CD4-positive, alpha-beta T cell (primary cell): ENCODE measurements around the gene MST1. TPM values are rescaled to one million over a fixed set of nuclear protein-coding genes. Genes with fewer than 3 reads are reported as not detected.

Source experiments
- ATAC-seq: fragments of 200-7000 bp; cut with Tn5 transposase; one replicate; pipeline ENCODE4 v1.10.0; 2022; ENCODE audit warnings: mild to moderate bottlenecking; ENCODE audit not compliant: poor library complexity
- CTCF ChIA-PET: fragments of 350-600 bp; sonication (Branson Sonifier 250); formaldehyde crosslinking; loops from one replicate; lab custom pipeline; 2021; ENCODE audit warnings: antibody characterized with exemption, inconsistent platforms; lab: Charles Lee
- POLR2A ChIA-PET: fragments of 350-600 bp; sonication (Branson Sonifier 250); formaldehyde crosslinking; loops from one replicate; lab custom pipeline; 2021; ENCODE audit warnings: antibody characterized with exemption, inconsistent platforms; lab: Charles Lee
- DNase-seq, 14 experiments: peaks; one replicate each; pipeline ENCODE4 v3.0.0-alpha.2; 2013 to 2020; ENCODE audit warnings: mixed read lengths in 2 of 14
- H3K27ac ChIP-seq, 2 donors: one replicate each; pipeline versions ENCODE4 v1.5.1 to v1.7.0; 2013; ENCODE audit warnings: low read length in 2 of 2, low read depth in 1 of 2, mild to moderate bottlenecking in 1 of 2
- H3K27me3 ChIP-seq, 2 experiments: 1 replicate in 1 of 2; 2 replicates in 1 of 2; pipeline versions ENCODE4 v1.6.1 to v1.7.0; 2013; ENCODE audit warnings: low read length in 2 of 2, control low read depth in 1 of 2, mild to moderate bottlenecking in 1 of 2, moderate library complexity in 1 of 2; ENCODE audit not compliant: insufficient read depth in 2 of 2, control insufficient read depth in 1 of 2
- H3K36me3 ChIP-seq: one replicate; pipeline ENCODE4 v1.6.1; 2013; ENCODE audit warnings: low read length, control low read depth; ENCODE audit not compliant: insufficient read depth
- H3K4me1 ChIP-seq: one replicate; pipeline ENCODE4 v1.6.1; 2013; ENCODE audit warnings: low read length, control low read depth; ENCODE audit not compliant: insufficient read depth
- H3K4me3 ChIP-seq: one replicate; pipeline ENCODE4 v1.5.1; 2013; ENCODE audit warnings: mild to moderate bottlenecking, low read length, moderate library complexity
- H3K9me3 ChIP-seq, 2 experiments: 1 replicate in 1 of 2; 2 replicates in 1 of 2; pipeline versions ENCODE4 v1.6.1 to v1.7.0; 2013; ENCODE audit warnings: low read length in 2 of 2, mild to moderate bottlenecking in 2 of 2, control low read depth in 1 of 2, moderate library complexity in 1 of 2; ENCODE audit not compliant: control insufficient read depth in 1 of 2, insufficient read depth in 1 of 2
- H3K27ac Mint-ChIP-seq: one replicate; pipeline ENCODE4 v1.8.0; 2020; ENCODE audit warnings: mixed read lengths
- H3K27me3 Mint-ChIP-seq: one replicate; pipeline ENCODE4 v1.8.0; 2021; ENCODE audit warnings: mixed read lengths
- H3K36me3 Mint-ChIP-seq: one replicate; pipeline ENCODE4 v1.8.0; 2021; ENCODE audit warnings: low read depth, mixed read lengths
- H3K4me1 Mint-ChIP-seq: one replicate; pipeline ENCODE4 v1.8.0; 2021; ENCODE audit warnings: low read depth, mixed read lengths
- H3K4me3 Mint-ChIP-seq: one replicate; pipeline ENCODE4 v1.8.0; 2020; ENCODE audit warnings: mild to moderate bottlenecking, mixed read lengths
- H3K9me3 Mint-ChIP-seq: one replicate; pipeline ENCODE4 v1.8.0; 2020; ENCODE audit warnings: mixed read lengths
- intact Hi-C, 2 experiments: fragments of 100-400 bp; cut with DNase I in 1 of 2; cut with micrococcal nuclease in 1 of 2; formaldehyde crosslinking; loops; one replicate each; pipeline versions ENCODE4 v1.15.1 to v1.9.0; 2023 to 2025; cut with DNase I, micrococcal nuclease
- total RNA-seq, 174 experiments: library from RNA in 2 of 174; stranded (reverse) in 2 of 174; gene quantifications; one replicate each; pipeline ENCODE4 v1.2.3 and lab custom pipeline; 2021 to 2026
- TF ChIP-seq, protein P1 (sequence below): fragments of 200-600 bp; IDR thresholded peaks from one replicate; pipeline ENCODE4 v1.8.0; 2022; ENCODE audit warnings: antibody characterized with exemption, mild to moderate bottlenecking

MST1 gene
- total RNA-seq, 2 experiments from 2014 or later: 7.8 TPM

DNA sequence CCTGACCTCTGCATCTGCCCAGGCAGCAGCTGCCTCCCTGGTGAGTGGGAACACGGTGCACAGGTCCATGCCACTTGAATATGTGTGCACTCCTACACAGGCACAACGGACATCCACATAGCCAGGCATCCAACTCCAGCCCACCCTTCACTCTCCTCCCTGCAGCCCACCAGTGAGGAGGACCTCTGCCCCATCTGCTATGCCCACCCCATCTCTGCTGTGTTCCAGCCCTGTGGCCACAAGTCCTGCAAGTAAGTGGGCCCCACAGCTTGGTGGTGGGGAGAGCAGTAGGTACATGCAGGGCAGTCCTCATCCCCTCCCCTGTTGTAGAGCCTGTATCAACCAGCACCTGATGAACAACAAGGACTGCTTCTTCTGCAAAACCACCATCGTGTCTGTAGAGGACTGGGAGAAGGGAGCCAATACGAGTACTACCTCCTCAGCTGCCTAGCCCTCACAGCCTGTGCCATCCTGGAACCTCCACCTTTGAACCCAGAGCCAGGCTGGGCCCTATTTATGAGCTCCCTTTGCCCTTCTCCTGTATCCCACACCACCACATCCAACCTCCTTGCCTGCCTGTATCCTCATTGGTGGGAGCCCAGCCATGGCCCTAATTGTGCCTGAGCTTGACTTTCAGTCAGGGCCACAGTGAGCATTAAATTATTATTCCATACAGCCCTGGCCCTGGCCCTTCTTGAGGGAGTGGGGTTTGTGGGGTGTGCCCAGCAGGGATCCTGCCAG is 31.8 kb upstream of the MST1 start:
- Mint-ChIP-seq H3K36me3 (peaks cover 31% of the 10 kb centered on the region), H3K9me3 (no peaks in the 10 kb centered on the region), H3K27ac (peak overlapping the region; percentile 30), H3K4me3 (peak overlapping the region; percentile 59), H3K27me3 (no peaks in the 10 kb centered on the region), H3K4me1 (peaks cover 48% of the 10 kb centered on the region)
- POLR2A ChIA-PET: interaction anchor here (0.7 to 3.9 kb wide), 2 partner anchors 66 to 124 kb away, joined by 3 to 18 read pairs; partner anchors contain the start of gene IP6K1
- Histone ChIP-seq H3K9me3 (no peaks in the 10 kb centered on the region), H3K36me3 (peaks cover 32% of the 10 kb centered on the region), H3K27me3 (no peaks in the 10 kb centered on the region), H3K27ac (no peak overlapping the region), H3K4me3 (no peak overlapping the region), H3K4me1 (peaks cover 43% of the 10 kb centered on the region)
- intact Hi-C loops: no loop called here
- CTCF ChIA-PET: interaction anchor here (1.2 kb wide), 1 partner anchor 17 kb away, joined by 3 read pairs; no protein-coding TSS in a partner anchor
- DNase-seq (peak in 1 of 14 experiments; percentile 31), ATAC-seq (no peak)
- TF ChIP-seq, protein P1, sequence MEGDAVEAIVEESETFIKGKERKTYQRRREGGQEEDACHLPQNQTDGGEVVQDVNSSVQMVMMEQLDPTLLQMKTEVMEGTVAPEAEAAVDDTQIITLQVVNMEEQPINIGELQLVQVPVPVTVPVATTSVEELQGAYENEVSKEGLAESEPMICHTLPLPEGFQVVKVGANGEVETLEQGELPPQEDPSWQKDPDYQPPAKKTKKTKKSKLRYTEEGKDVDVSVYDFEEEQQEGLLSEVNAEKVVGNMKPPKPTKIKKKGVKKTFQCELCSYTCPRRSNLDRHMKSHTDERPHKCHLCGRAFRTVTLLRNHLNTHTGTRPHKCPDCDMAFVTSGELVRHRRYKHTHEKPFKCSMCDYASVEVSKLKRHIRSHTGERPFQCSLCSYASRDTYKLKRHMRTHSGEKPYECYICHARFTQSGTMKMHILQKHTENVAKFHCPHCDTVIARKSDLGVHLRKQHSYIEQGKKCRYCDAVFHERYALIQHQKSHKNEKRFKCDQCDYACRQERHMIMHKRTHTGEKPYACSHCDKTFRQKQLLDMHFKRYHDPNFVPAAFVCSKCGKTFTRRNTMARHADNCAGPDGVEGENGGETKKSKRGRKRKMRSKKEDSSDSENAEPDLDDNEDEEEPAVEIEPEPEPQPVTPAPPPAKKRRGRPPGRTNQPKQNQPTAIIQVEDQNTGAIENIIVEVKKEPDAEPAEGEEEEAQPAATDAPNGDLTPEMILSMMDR: no peak

DNA sequence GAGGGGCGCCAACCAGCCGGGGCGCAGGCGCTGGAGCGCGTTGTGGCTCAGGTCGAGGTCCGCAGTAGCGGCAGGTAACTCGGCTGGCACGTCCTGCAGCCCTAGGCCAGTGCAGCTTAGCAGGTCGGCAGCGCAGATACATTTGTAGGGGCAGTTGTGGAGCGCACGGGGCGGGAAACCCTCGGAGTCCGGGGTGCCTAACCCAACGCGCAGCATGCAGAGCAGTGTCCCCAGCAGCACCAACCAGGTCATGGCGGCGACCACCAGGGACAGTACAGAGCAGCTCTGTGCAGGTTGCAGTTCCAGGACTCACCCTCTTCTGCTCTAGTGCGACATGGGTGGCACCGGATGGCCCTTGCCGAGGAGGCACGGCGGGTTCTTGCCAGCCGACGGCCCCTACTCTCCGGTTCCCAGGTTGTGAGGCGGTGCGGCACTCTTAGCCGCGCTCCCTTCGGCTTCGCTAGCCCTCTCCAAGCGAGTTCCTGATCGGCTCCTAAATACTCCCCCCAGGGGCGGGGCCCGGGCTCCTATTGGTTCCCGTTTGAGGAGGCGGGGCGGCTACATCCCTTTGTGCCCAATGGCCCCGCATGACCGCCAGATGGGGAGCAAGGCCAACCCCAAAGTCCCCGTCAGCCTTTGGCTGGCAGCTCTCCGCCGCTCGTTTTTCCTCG is 30.1 kb upstream of the MST1 start, which contains the start of gene AMIGO3:
Gene AMIGO3 (minus strand): TSS at position 471 of the 671 bp plus-strand sequence. CDS start 219 bp downstream, at position 252.
- intact Hi-C loops: loop anchor here (2.0 kb wide), 2 partner anchors 17 to 67 kb away; partner anchors contain the start of gene IP6K1 (in 2 of the 2)
- TF ChIP-seq, protein P1: peak; percentile 78
- Mint-ChIP-seq H3K27me3 (no peaks in the 10 kb centered on the region), H3K4me3 (peak within 1 kb of the TSS; percentile 96), H3K27ac (peak within 1 kb of the TSS; percentile 95), H3K4me1 (peaks cover 44% of the 10 kb centered on the region), H3K36me3 (peaks cover 25% of the 10 kb centered on the region), H3K9me3 (no peaks in the 10 kb centered on the region)
- peak; percentile 78 for ATAC-seq
- H3K9me3 ChIP-seq: no peaks in the 10 kb centered on the region
- peak within 1 kb of the TSS; percentile 32 to 48 for H3K27ac ChIP-seq
- no peaks in the 10 kb centered on the region for H3K27me3 ChIP-seq
- peak within 1 kb of the TSS; percentile 80 for H3K4me3 ChIP-seq
- peaks cover 36% of the 10 kb centered on the region for H3K4me1 ChIP-seq
- CTCF ChIA-PET: interaction anchor here (0.7 to 2.2 kb wide), 9 partner anchors 12 to 179 kb away, joined by 3 to 8 read pairs (median 4); no protein-coding TSS in a partner anchor
- POLR2A ChIA-PET: interaction anchor here (0.5 to 3.9 kb wide), 4 partner anchors 68 to 625 kb away, joined by 3 to 18 read pairs (median 9); partner anchors contain the start of genes INKA1, IP6K1 and QRICH1
- peak; percentile 71 to 94 (median 89) for DNase-seq
- peaks cover 39% of the 10 kb centered on the region for H3K36me3 ChIP-seq

DNA sequence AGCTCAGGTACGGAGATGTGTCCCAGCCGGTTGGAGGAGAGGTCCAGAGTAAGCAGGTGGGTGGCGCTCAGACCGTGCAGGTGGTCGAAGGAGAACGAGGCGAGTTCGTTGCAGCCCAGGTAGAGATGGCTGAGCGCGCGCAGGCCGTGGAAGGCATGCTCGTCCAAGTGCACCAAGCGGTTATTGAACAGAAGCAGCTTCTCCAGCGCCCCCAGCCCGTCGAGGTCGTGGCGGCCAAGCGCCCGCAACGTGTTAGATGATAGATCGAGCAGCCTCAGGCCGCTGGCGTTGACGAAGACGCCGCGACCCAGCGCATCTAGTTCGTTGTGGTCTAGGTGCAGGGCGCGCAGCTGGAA is 29.6 kb upstream of the MST1 start:
- H3K4me3 Mint-ChIP-seq: peak overlapping the region; percentile 96
- H3K4me1 Mint-ChIP-seq: peaks cover 38% of the 10 kb centered on the region
- ATAC-seq (no peak), DNase-seq (peak in 1 of 14 experiments; percentile 16)
- Histone ChIP-seq H3K27ac (no peak overlapping the region), H3K27me3 (no peaks in the 10 kb centered on the region), H3K36me3 (peaks cover 39% of the 10 kb centered on the region), H3K4me1 (peaks cover 33% of the 10 kb centered on the region), H3K4me3 (peak overlapping the region; percentile 80), H3K9me3 (no peaks in the 10 kb centered on the region)
- TF ChIP-seq, protein P1: no peak
- intact Hi-C loops: loop anchor here (2.0 kb wide), 2 partner anchors 16 to 68 kb away; partner anchors contain the start of gene IP6K1 (in 2 of the 2)
- ChIA-PET CTCF (interaction anchor here (1.2 to 2.2 kb wide), 7 partner anchors 13 to 179 kb away, joined by 3 to 8 read pairs (median 4); no protein-coding TSS in a partner anchor), POLR2A (interaction anchor here (0.5 to 3.9 kb wide), 4 partner anchors 68 to 625 kb away, joined by 3 to 18 read pairs (median 9); partner anchors contain the start of genes INKA1, IP6K1 and QRICH1)
- H3K36me3 Mint-ChIP-seq: peaks cover 23% of the 10 kb centered on the region
- H3K9me3 Mint-ChIP-seq: no peaks in the 10 kb centered on the region
- H3K27ac Mint-ChIP-seq: peak overlapping the region; percentile 95
- no peaks in the 10 kb centered on the region for H3K27me3 Mint-ChIP-seq
